Measurements from ENCODE around the gene HDGF. TPM values are rescaled to one million over a fixed set of nuclear protein-coding genes. Genes with fewer than 3 reads are reported as not detected.

Gene HDGF
- total and polyA plus RNA-seq, 10 donors, result 48.8 to 143 (median 95.6) TPM

- WGBS, 5 donors, result 0 to 1% (median 0%) methylated on average over 45 to 46 of the region's 46 CpGs
- Histone ChIP-seq H3K4me1 (peaks cover 36 to 73% (median 54%) of the 10 kb centered on the region in 6 donors), H3K36me3 (peaks cover 0 to 52% (median 25%) of the 10 kb centered on the region in 6 donors), H3K27me3 (replicated peaks in 1 of 7) (no peaks in the 10 kb centered on the region), H3K4me3 (peak within 1 kb of the TSS; percentile 59 to 90 (median 78)), H3K9me3 (no peaks in the 10 kb centered on the region), H3K27ac (peak within 1 kb of the TSS; percentile 96 to 99 (median 98))
- TF ChIP-seq, protein P1, sequence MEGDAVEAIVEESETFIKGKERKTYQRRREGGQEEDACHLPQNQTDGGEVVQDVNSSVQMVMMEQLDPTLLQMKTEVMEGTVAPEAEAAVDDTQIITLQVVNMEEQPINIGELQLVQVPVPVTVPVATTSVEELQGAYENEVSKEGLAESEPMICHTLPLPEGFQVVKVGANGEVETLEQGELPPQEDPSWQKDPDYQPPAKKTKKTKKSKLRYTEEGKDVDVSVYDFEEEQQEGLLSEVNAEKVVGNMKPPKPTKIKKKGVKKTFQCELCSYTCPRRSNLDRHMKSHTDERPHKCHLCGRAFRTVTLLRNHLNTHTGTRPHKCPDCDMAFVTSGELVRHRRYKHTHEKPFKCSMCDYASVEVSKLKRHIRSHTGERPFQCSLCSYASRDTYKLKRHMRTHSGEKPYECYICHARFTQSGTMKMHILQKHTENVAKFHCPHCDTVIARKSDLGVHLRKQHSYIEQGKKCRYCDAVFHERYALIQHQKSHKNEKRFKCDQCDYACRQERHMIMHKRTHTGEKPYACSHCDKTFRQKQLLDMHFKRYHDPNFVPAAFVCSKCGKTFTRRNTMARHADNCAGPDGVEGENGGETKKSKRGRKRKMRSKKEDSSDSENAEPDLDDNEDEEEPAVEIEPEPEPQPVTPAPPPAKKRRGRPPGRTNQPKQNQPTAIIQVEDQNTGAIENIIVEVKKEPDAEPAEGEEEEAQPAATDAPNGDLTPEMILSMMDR (IDR thresholded peaks at IDR 0.05 in 8 of 11, conservative IDR thresholded peaks at IDR 0.05 in 3 of 11), result peak in 1 of 11 experiments; percentile 4
- TF ChIP-seq POLR2A (IDR thresholded peaks at IDR 0.05) (peak in 2 of 3 donors; percentile 13 to 30), POLR2AphosphoS5 (IDR thresholded peaks at IDR 0.05) (peak; percentile 79 to 89 (median 84))
- DNase-seq, result peak; percentile 95
- intact Hi-C loops (cut with DNase I; ENCODE audit: low total_unique reads), result loop anchor here (2.0 to 10.0 kb wide), 2 partner anchors 39 to 157 kb away; no protein-coding TSS in a partner anchor
Measured at GRCh38 chr1:156727926-156728598, 23.4 kb downstream of the HDGF start, which contains the start of gene METTL25B. TSS of gene METTL25B (plus strand) at chr1:156728469. CDS start at chr1:156729105, 636 bp downstream.

GRCh38 chr1:156727492-156727891 is 24.0 kb downstream of the HDGF start:
- no peak for DNase-seq
- Histone ChIP-seq H3K36me3 (peaks cover 0 to 52% (median 26%) of the 10 kb centered on the region in 6 donors), H3K4me1 (peaks cover 36 to 76% (median 54%) of the 10 kb centered on the region in 6 donors), H3K27me3 (replicated peaks in 1 of 7) (no peaks in the 10 kb centered on the region), H3K4me3 (peak overlapping the region; percentile 59 to 90 (median 78)), H3K27ac (peak overlapping the region; percentile 96 to 99 (median 98)), H3K9me3 (no peaks in the 10 kb centered on the region)
- no peak for TF ChIP-seq POLR2AphosphoS5 (IDR thresholded peaks at IDR 0.05)
- no peak for TF ChIP-seq POLR2A (IDR thresholded peaks at IDR 0.05)
- TF ChIP-seq, protein P1 (IDR thresholded peaks at IDR 0.05 in 8 of 11, conservative IDR thresholded peaks at IDR 0.05 in 3 of 11), result no peak
- intact Hi-C loops (cut with DNase I; ENCODE audit: low total_unique reads), result loop anchor here (2.0 to 10.0 kb wide), 2 partner anchors 39 to 157 kb away; no protein-coding TSS in a partner anchor
- 35 to 42% (median 40%) methylated on average over 7 of the region's 7 CpGs for WGBS, 5 donors

GRCh38 chr1:156726549-156727226 is 24.8 kb downstream of the HDGF start:
- Histone ChIP-seq H3K4me1 (peaks cover 36 to 79% (median 54%) of the 10 kb centered on the region in 6 donors), H3K9me3 (no peaks in the 10 kb centered on the region), H3K27ac (peak overlapping the region in 4 of 8 donors; percentile 44 to 99 (median 80)), H3K36me3 (peaks cover 0 to 52% (median 29%) of the 10 kb centered on the region in 6 donors), H3K27me3 (replicated peaks in 1 of 7) (no peaks in the 10 kb centered on the region), H3K4me3 (peak overlapping the region in 7 of 8 donors; percentile 3 to 90 (median 78))
- no peak for TF ChIP-seq POLR2AphosphoS5 (IDR thresholded peaks at IDR 0.05)
- no peak for TF ChIP-seq POLR2A (IDR thresholded peaks at IDR 0.05)
- TF ChIP-seq, protein P1 (IDR thresholded peaks at IDR 0.05 in 8 of 11, conservative IDR thresholded peaks at IDR 0.05 in 3 of 11), result peak in 9 of 11 experiments; percentile 22 to 56 (median 41)
- 47 to 65% (median 54%) methylated on average over 14 to 15 of the region's 15 CpGs for WGBS, 5 donors
- no peak for DNase-seq
- intact Hi-C loops (cut with DNase I; ENCODE audit: low total_unique reads), result loop anchor here (2.0 to 10.0 kb wide), 2 partner anchors 38 to 158 kb away; no protein-coding TSS in a partner anchor

Measured in spleen (tissue), 11 donors.